ENCODE measurements around the gene ACRV1.
"Not testable (repeated sequence)": the region's sequence is repeated elsewhere in the genome, so short reads cannot be mapped to it uniquely, and the experiment has no call there.

Gene ACRV1, protein sequence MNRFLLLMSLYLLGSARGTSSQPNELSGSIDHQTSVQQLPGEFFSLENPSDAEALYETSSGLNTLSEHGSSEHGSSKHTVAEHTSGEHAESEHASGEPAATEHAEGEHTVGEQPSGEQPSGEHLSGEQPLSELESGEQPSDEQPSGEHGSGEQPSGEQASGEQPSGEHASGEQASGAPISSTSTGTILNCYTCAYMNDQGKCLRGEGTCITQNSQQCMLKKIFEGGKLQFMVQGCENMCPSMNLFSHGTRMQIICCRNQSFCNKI

DNA sequence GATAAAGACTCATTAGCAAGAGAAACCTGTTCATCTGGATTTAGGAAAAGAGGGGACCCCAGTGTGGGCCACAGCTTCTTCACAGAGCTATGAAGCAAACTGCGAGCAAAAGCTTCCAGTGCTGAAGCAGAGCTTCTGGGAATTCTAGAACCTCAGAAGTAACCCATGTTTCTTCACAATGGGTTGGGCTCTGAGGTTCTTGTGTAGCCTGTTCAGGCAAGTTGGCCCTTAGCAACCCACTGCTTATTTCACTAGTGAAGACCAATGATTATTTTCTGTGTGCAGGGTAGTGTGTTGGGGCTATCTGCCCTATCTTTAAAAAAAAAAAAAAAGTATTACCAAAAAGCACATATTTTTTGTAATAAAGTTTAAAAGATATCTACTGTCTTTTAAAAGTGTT, at the start of gene ACRV1:
ACRV1 (minus strand) TSS at position 101 of the 400 bp plus-strand sequence; CDS start at position 34, 67 bp downstream.
- Mint-ChIP-seq H3K4me3 (no peak within 1 kb of the TSS), H3K27me3 (no peaks in the 10 kb centered on the region), H3K9me3 (no peaks in the 10 kb centered on the region), H3K36me3 (peaks cover 3% of the 10 kb centered on the region), H3K4me1 (no peaks in the 10 kb centered on the region), H3K27ac (no peak within 1 kb of the TSS)
- DNase-seq (ENCODE audit: low spot score in 2 of 2) (no peak), ATAC-seq (ENCODE audit: low read depth) (no peak)

DNA sequence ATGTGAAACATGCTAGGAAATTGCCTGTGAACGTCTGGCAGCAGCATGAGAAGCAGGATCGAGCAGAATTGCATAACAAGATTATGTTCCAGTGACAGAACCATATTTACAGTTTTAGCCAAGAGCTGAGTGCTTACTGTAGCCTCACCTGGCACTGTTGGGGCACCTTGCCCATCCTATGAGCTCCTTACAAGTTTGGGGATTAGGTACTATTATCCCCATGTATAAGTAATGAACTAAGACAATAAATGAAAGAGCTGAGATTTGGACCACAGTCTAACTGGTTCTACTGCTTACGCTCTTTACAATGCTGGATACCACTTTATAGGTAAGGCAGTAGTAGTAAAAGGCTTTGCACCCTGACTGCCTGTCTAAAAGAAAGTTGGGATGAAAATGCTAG, 48.3 kb upstream of the ACRV1 start:
- Mint-ChIP-seq H3K36me3 (no peaks in the 10 kb centered on the region), H3K4me3 (no peak overlapping the region), H3K27me3 (peaks cover 4% of the 10 kb centered on the region), H3K9me3 (no peaks in the 10 kb centered on the region), H3K27ac (no peak overlapping the region), H3K4me1 (no peaks in the 10 kb centered on the region)
- no peak for DNase-seq (ENCODE audit: low spot score in 2 of 2)
- ATAC-seq (ENCODE audit: low read depth) = no peak

DNA sequence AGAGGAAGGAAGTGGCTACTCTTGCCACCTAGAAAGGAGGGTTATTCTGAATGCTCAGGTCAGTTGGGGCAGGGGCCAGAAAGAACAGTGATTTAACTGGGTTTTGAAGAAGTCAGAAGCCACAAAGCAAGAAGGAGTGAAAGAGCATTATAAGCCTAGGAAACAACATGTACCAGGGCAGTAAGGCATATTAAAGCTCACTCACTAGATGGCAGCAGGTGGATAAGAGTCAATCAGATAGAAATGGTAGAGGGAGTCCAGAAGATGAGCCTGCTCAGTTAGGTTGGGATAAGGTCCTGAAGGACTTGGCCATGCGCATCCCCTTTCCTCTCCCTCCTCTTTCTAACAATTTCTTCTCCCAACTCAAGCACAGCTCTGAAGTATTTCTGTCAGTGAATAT, 43.5 kb upstream of the ACRV1 start:
- ATAC-seq (ENCODE audit: low read depth) (no peak), DNase-seq (ENCODE audit: low spot score in 2 of 2) (no peak)
- no peaks in the 10 kb centered on the region for H3K9me3 Mint-ChIP-seq
- no peaks in the 10 kb centered on the region for H3K4me1 Mint-ChIP-seq
- peaks cover 8% of the 10 kb centered on the region for H3K27me3 Mint-ChIP-seq
- H3K36me3 Mint-ChIP-seq = no peaks in the 10 kb centered on the region
- H3K27ac Mint-ChIP-seq = no peak overlapping the region
- no peak overlapping the region for H3K4me3 Mint-ChIP-seq

DNA sequence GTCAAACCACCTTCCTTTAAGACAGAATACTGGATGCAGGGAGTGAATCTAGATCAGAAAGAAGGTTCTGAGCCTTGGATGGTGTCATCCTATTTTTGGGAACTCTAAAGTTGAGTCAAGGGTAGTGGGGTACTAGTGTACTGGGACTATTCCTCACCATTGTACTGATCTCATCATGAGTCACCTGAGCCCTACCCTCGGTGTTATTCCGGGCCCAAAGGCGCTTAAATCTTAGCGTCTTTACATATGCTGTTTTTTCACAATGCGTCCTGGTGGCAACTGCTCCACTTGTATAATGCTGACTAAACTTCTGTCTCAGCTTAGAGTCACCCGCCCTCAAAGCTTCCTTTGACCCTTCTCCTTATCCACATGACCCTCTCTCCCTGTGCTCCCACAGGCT, 40.1 kb upstream of the ACRV1 start:
- Mint-ChIP-seq H3K4me3 (no peak overlapping the region), H3K27ac (no peak overlapping the region), H3K4me1 (no peaks in the 10 kb centered on the region), H3K27me3 (peaks cover 7% of the 10 kb centered on the region), H3K36me3 (no peaks in the 10 kb centered on the region), H3K9me3 (peaks cover 2% of the 10 kb centered on the region)
- DNase-seq (ENCODE audit: low spot score in 2 of 2) (no peak), ATAC-seq (ENCODE audit: low read depth) (no peak)

DNA sequence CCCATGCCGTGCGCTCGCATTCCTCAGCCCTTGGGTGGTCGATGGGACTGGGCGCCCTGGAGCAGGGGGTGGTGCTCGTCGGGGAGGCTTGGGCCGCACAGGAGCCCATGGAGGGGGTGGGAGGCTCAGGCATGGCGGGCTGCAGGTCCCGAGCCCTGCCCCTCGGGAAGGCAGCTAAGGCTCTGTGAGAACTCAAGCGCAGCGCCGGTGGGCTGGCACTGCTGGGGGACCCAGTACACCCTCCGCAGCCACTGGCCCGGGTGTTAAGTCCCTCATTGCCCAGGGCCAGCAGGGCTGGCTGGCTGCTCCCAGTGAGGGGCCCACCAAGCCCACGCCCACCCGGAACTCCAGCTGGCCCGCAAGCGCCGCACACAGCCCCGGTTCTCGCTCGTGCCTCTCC, 24.0 kb upstream of the ACRV1 start:
- not testable (repeated sequence) for H3K27ac Mint-ChIP-seq; H3K27me3 Mint-ChIP-seq; H3K4me3 Mint-ChIP-seq; ATAC-seq (ENCODE audit: low read depth); H3K9me3 Mint-ChIP-seq; H3K36me3 Mint-ChIP-seq; DNase-seq (ENCODE audit: low spot score in 2 of 2); H3K4me1 Mint-ChIP-seq

DNA sequence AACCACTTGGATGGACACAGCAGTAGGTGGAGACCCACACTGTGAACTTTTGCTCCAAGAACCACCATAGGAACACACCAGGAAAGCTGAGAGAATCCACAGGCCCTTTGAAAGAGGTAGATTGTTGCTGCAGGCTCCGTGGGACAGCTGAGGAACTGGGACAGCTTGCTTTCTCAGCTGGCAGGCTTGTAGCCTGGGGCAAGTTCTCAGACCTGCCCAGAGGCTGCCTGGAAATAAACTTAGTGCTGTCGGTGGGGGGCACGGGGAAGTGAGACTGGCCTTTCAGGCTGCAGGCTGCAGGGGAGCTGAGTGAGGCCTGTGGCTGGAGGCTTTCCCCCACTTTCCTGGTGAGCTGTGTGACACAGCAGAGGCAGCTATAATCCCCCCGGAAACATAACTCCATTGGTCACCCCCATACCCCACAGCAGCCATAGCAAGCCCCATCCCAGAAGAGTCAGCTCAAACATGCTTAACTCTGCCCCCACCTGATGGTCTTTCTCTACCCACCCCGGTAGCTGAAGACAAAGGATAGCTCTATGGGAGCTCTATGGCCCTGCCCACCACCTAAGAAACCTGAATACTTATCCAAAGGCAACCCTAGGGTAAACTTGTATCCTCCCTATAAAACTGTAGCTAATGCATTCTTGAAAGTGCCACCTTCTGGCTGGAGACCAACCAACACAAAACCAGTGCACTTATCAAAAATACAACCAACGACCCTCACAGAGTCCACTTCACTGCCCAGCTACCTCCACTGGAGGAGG, 21.4 kb upstream of the ACRV1 start:
- no peak for ATAC-seq (ENCODE audit: low read depth)

DNA sequence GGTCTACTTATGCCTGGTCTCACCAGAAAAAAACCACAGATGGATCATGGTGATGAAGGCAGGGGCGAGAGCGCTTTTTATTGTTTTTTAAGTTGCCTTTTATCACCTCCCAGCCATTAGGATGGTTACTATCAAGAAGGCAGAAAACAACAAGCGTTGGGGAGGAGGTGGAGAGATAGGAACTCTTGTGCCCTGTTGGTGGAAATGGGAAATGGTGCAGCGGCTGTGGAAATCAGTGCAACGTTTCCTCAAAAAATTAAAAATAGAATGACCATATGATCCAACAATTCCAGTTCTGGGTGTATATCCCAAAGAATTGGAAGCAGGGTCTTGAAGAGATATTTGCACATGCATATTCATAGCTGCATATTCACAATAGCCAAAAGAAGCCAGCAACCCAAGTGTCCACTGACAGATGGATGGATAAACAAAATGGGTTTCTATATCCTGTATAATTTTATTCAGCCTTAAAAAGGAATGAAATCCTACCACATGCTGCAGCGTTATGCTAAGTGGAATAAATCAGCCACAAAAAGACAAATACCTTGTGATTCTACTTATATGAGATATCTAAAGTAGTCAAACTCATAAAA, 20.5 kb upstream of the ACRV1 start:
- no peak overlapping the region for H3K27ac Mint-ChIP-seq
- ATAC-seq (ENCODE audit: low read depth) (no peak), DNase-seq (ENCODE audit: low spot score in 2 of 2) (no peak)
- no peak overlapping the region for H3K4me3 Mint-ChIP-seq
- H3K9me3 Mint-ChIP-seq = no peaks in the 10 kb centered on the region
- H3K27me3 Mint-ChIP-seq = peaks cover 8% of the 10 kb centered on the region
- H3K4me1 Mint-ChIP-seq = no peaks in the 10 kb centered on the region
- no peaks in the 10 kb centered on the region for H3K36me3 Mint-ChIP-seq

More for the DNA sequence above, 21.4 kb upstream of the ACRV1 start:
- DNase-seq (ENCODE audit: low spot score in 2 of 2) = no peak
- no peaks in the 10 kb centered on the region for H3K36me3 Mint-ChIP-seq
- H3K9me3 Mint-ChIP-seq = peaks cover under 1% of the 10 kb centered on the region
- H3K4me3 Mint-ChIP-seq = no peak overlapping the region
- H3K4me1 Mint-ChIP-seq = no peaks in the 10 kb centered on the region
- peaks cover 9% of the 10 kb centered on the region for H3K27me3 Mint-ChIP-seq
- H3K27ac Mint-ChIP-seq = no peak overlapping the region

DNA sequence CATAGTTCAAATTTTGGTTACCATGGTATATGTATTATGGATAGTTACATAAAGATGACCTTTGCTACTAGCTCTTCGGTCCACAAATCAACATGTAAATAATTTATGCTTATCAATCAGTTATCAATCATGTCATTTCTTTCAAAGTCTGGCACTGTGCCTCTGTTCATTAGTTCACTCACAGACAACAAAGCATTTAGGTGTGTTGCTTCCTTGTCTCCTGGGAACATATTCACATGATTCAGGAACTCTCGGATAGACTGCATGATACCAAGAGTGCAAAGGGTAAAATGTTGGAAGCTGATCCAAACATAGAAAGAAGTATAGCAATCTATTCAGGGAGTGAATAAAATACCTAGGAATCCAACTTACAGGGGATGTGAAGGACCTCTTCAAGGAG, 14.3 kb upstream of the ACRV1 start:
- Mint-ChIP-seq H3K36me3 (no peaks in the 10 kb centered on the region), H3K9me3 (no peaks in the 10 kb centered on the region), H3K27ac (no peak overlapping the region), H3K27me3 (peaks cover 7% of the 10 kb centered on the region), H3K4me3 (no peak overlapping the region), H3K4me1 (no peaks in the 10 kb centered on the region)
- DNase-seq (ENCODE audit: low spot score in 2 of 2) (no peak), ATAC-seq (ENCODE audit: low read depth) (no peak)

DNA sequence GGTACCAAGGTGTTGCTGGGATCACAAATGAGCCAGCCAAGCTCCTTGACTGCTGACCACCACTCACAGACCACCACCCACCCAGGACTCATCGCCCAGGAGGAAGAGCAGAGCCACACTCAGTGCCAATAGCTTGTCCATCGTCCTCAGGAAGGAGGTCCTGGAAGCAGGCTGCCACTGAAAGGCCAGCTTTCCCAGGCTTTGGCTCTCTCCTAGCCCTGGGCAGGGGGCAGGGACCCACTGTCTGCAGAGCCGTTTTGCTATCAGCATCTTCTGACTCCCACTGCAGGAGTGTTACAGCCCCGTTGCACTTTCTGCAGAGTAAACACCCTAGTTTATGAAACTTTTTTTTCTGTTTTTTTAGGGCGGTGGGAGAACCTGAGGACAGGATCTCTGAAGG, 12.2 kb upstream of the ACRV1 start:
- Mint-ChIP-seq H3K4me1 (no peaks in the 10 kb centered on the region), H3K9me3 (no peaks in the 10 kb centered on the region), H3K27ac (no peak overlapping the region)

DNA sequence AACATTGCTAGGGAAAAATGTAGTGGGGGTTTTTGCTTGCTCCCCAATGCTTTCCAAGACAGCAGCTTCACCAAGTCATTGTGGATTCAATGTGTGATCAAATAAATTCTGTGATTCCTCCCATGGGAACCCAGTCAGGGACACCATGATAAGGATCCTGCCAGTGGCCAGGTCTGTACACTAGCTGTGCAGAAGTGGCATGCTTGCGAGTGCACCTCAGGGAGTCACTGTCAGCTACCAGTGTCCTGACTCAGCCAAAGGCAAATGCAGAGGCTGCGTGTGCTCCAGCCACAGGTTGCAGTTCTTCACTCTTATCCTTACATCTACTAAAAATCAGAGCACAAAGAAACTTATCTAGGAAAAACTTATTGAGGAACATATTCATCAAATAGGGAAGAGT, 9.4 kb upstream of the ACRV1 start:
- no peak for ATAC-seq (ENCODE audit: low read depth)
- H3K27me3 Mint-ChIP-seq = peaks cover 1% of the 10 kb centered on the region
- no peaks in the 10 kb centered on the region for H3K9me3 Mint-ChIP-seq
- no peak for DNase-seq (ENCODE audit: low spot score in 2 of 2)
- no peak overlapping the region for H3K4me3 Mint-ChIP-seq
- H3K4me1 Mint-ChIP-seq = no peaks in the 10 kb centered on the region
- no peak overlapping the region for H3K27ac Mint-ChIP-seq
- H3K36me3 Mint-ChIP-seq = no peaks in the 10 kb centered on the region

More for the DNA sequence above, 12.2 kb upstream of the ACRV1 start:
- ATAC-seq (ENCODE audit: low read depth) (no peak), DNase-seq (ENCODE audit: low spot score in 2 of 2) (no peak)
- Mint-ChIP-seq H3K27me3 (peaks cover 2% of the 10 kb centered on the region), H3K4me3 (no peak overlapping the region), H3K36me3 (no peaks in the 10 kb centered on the region)

DNA sequence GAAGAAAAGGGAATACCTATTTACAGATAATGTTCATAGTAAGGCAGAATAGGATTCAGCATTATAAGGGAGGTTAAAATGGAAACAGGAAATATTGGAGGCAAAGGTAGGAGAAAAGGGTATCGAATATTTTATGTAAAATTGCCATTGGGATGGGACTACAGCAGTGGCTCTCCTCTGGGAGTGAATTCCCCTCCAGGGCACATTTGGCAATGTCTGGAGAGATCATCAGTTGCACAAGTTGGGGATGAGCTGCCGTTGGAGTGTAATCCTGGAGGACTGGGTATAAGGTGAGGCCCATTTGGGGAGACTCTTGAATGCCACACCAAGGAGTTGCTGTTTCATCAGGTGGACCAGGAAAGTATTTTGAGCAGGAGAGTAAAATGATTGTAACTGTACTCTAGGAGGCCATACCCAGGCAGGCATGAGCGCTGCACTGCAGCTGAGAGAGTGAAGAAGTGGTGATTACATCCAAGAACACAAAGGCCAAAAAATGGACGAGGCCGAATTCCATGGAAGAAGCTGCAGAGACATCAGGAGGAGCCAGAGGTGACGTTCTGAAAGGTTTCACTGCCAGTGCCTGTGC, 8.7 kb upstream of the ACRV1 start:
- H3K4me1 Mint-ChIP-seq = no peaks in the 10 kb centered on the region
- no peak overlapping the region for H3K4me3 Mint-ChIP-seq
- no peaks in the 10 kb centered on the region for H3K9me3 Mint-ChIP-seq
- no peaks in the 10 kb centered on the region for H3K27me3 Mint-ChIP-seq
- H3K36me3 Mint-ChIP-seq = no peaks in the 10 kb centered on the region
- ATAC-seq (ENCODE audit: low read depth) (no peak), DNase-seq (ENCODE audit: low spot score in 2 of 2) (no peak)
- no peak overlapping the region for H3K27ac Mint-ChIP-seq

DNA sequence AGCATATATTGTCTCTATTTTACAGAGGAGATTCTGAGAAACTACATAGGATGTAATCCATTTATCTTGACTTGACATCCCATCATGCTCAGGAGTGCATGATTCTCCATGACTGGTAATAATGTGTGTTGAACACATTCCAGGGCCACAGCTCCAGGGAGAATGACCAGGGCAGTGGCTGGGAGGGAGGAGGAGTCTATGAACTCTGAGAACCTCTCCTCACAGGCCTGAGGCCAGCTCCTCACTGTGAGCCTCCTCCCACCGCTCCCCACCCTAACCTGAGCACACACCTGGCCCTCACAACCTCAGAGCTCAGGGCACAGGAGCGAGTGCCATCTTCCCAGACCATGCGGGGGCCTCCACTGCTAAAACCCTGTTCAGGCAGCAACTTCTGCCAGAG, 8.0 kb upstream of the ACRV1 start:
- H3K9me3 Mint-ChIP-seq = no peaks in the 10 kb centered on the region
- ATAC-seq (ENCODE audit: low read depth) (no peak), DNase-seq (ENCODE audit: low spot score in 2 of 2) (no peak)
- no peaks in the 10 kb centered on the region for H3K4me1 Mint-ChIP-seq
- H3K36me3 Mint-ChIP-seq = no peaks in the 10 kb centered on the region
- no peak overlapping the region for H3K4me3 Mint-ChIP-seq
- no peaks in the 10 kb centered on the region for H3K27me3 Mint-ChIP-seq
- H3K27ac Mint-ChIP-seq = no peak overlapping the region

DNA sequence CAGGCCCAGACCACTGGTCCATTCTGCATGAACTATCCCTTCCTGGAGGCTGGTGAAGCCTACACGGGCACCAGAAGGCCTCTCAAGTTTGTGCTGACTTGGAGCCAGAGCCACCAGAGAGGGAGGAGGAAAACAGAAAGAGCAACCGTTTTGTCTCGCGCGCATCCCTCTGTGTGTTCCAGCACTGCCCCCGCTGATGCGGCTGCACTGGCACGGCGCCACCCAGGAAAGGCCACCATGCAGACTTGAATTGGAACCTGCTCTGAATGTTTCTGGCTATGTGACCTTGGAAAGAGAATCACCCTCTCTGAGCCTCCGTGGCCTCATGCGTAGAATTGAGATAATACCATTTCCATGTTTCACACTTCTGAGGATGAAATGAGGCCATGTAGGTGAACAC, 7.4 kb upstream of the ACRV1 start:
- Mint-ChIP-seq H3K27me3 (no peaks in the 10 kb centered on the region), H3K27ac (no peak overlapping the region), H3K4me1 (no peaks in the 10 kb centered on the region), H3K4me3 (no peak overlapping the region), H3K36me3 (no peaks in the 10 kb centered on the region), H3K9me3 (no peaks in the 10 kb centered on the region)
- ATAC-seq (ENCODE audit: low read depth) (no peak), DNase-seq (ENCODE audit: low spot score in 2 of 2) (no peak)

DNA sequence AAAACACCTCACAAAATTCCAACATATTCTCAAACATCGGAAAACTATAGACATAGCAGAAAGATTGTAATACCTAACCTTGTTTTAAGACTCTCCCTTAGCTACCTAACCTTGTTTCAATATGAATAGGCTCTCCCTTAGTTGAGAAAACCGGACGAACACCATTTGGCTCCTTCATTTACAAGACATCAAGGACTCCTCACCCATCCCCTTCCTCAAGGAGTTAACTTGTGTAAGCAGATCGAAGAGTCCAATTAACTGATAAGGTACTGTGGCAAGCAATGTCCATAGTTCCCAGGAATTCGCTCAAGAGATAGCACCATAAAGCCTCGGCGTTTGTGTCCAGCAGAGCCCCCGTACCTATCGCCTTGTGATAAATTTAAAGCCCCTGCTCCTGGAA, 4.6 kb upstream of the ACRV1 start:
- H3K4me3 Mint-ChIP-seq = no peak overlapping the region
- no peaks in the 10 kb centered on the region for H3K9me3 Mint-ChIP-seq
- no peaks in the 10 kb centered on the region for H3K4me1 Mint-ChIP-seq
- no peak for DNase-seq (ENCODE audit: low spot score in 2 of 2)
- H3K27ac Mint-ChIP-seq = no peak overlapping the region
- no peaks in the 10 kb centered on the region for H3K27me3 Mint-ChIP-seq
- ATAC-seq (ENCODE audit: low read depth) = no peak
- H3K36me3 Mint-ChIP-seq = no peaks in the 10 kb centered on the region
